ENCODE data around the gene IL18. TPM values are rescaled to one million over a fixed set of nuclear protein-coding genes. Genes with fewer than 3 reads are reported as not detected.
A peak's percentile ranks its signal among the peaks of the same experiment; 100 is the strongest.

IL18 gene
- total RNA-seq, 1 experiment from 2014 or later = 0.31 TPM

GRCh38 chr11:112127056-112127455, 36.8 kb downstream of the IL18 start:
- H3K4me2 ChIP-seq (ENCODE audit: insufficient read depth, insufficient read length, low read length) = no peak overlapping the region
- TF ChIP-seq, protein P1, sequence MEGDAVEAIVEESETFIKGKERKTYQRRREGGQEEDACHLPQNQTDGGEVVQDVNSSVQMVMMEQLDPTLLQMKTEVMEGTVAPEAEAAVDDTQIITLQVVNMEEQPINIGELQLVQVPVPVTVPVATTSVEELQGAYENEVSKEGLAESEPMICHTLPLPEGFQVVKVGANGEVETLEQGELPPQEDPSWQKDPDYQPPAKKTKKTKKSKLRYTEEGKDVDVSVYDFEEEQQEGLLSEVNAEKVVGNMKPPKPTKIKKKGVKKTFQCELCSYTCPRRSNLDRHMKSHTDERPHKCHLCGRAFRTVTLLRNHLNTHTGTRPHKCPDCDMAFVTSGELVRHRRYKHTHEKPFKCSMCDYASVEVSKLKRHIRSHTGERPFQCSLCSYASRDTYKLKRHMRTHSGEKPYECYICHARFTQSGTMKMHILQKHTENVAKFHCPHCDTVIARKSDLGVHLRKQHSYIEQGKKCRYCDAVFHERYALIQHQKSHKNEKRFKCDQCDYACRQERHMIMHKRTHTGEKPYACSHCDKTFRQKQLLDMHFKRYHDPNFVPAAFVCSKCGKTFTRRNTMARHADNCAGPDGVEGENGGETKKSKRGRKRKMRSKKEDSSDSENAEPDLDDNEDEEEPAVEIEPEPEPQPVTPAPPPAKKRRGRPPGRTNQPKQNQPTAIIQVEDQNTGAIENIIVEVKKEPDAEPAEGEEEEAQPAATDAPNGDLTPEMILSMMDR (conservative IDR thresholded peaks at IDR 0.05) = no peak
- no peaks in the 10 kb centered on the region for H3K27me3 ChIP-seq (ENCODE audit: insufficient read depth, low read length)
- H2BK5ac ChIP-seq (ENCODE audit: insufficient read length, low read length) = peak overlapping the region; percentile 39
- no peak overlapping the region for H3K14ac ChIP-seq (ENCODE audit: insufficient read depth, low read length)
- H2BK20ac ChIP-seq (ENCODE audit: low read depth, low read length, poor library complexity, severe bottlenecking) = no peak overlapping the region
- H3K56ac ChIP-seq (ENCODE audit: insufficient read length, low read depth, low read length) = no peak overlapping the region
- no peak overlapping the region for H2BK12ac ChIP-seq (ENCODE audit: insufficient read length, low read depth, low read length)
- H4K20me1 ChIP-seq (ENCODE audit: control insufficient read depth, insufficient read depth, insufficient read length) = no peaks in the 10 kb centered on the region
- no peak overlapping the region for H2BK15ac ChIP-seq (ENCODE audit: low read depth, low read length)
- Mint-ChIP-seq H3K9me3 (peaks cover 0 to 3% of the 10 kb centered on the region in 2 experiments; a peak in 2 of 5 replicates), H3K4me1 (no peaks in the 10 kb centered on the region), H3K27ac (no peak overlapping the region), H3K36me3 (ENCODE audit: insufficient read depth in 1 of 3, low read depth in 3 of 3) (no peaks in the 10 kb centered on the region), H3K4me3 (no peak overlapping the region), H3K27me3 (ENCODE audit: low read depth) (no peaks in the 10 kb centered on the region)
- no peak overlapping the region for H3K27ac ChIP-seq (ENCODE audit: insufficient read length, low read depth, low read length)
- no peak overlapping the region for H4K91ac ChIP-seq (ENCODE audit: insufficient read length, low read depth, low read length)
- no peaks in the 10 kb centered on the region for H3K79me1 ChIP-seq (ENCODE audit: insufficient read depth, low read depth, low read length, poor library complexity, severe bottlenecking)
- H2AFZ ChIP-seq (ENCODE audit: low read length) = no peak overlapping the region
- no peak overlapping the region for H3K4ac ChIP-seq (ENCODE audit: low read depth, low read length)
- H3K4me1 ChIP-seq (ENCODE audit: insufficient read depth, low read length) = no peaks in the 10 kb centered on the region
- WGBS (ENCODE audit: extremely low coverage, insufficient read length, low lambda C conversion rate) = no CpG with 5 or more reads among the region's 2 CpGs
- no peak overlapping the region for H3T11ph ChIP-seq (ENCODE audit: low read length)
- H4K5ac ChIP-seq (ENCODE audit: insufficient read length, low read depth, low read length) = no peak overlapping the region
- H3K18ac ChIP-seq (ENCODE audit: insufficient read length, low read depth, low read length) = no peak overlapping the region
- H3K23ac ChIP-seq (ENCODE audit: insufficient read length, low read depth, low read length) = no peak overlapping the region
- H2BK120ac ChIP-seq (ENCODE audit: low read depth, low read length, poor library complexity, severe bottlenecking) = no peak overlapping the region
- H4K8ac ChIP-seq (replicated peaks; ENCODE audit: insufficient read length, low read depth, low read length) = no peak overlapping the region
- H2AK5ac ChIP-seq (ENCODE audit: insufficient read length, low read length) = no peak overlapping the region
- no peak for DNase-seq
- H3K23me2 ChIP-seq (ENCODE audit: insufficient read length, low read depth, low read length, poor library complexity, severe bottlenecking) = no peaks in the 10 kb centered on the region
- H3K79me2 ChIP-seq (ENCODE audit: insufficient read depth, low read length) = no peaks in the 10 kb centered on the region
- no peaks in the 10 kb centered on the region for H3K9me3 ChIP-seq (ENCODE audit: control insufficient read depth, low read depth, low read length)
- no peak overlapping the region for H3K9ac ChIP-seq (ENCODE audit: extremely low read depth, insufficient read length, low read length)

All from H9 (cell line).